ENCODE results near the gene RRM1. TPM values are rescaled to one million over a fixed set of nuclear protein-coding genes. Genes with fewer than 3 reads are reported as not detected.

RRM1 gene
- total RNA-seq, 1 experiment from 2014 or later = 136 TPM

GRCh38 chr11:4054643-4055042 is 40.0 kb upstream of the RRM1 start:
- peak in 1 of 2 experiments; percentile 40 for DNase-seq
- ChIA-PET CTCF (interaction anchor here (0.6 to 1.7 kb wide), 3 partner anchors 18 to 308 kb away, joined by 5 read pairs; no protein-coding TSS in a partner anchor), POLR2A (no interaction called here)
- no peaks in the 10 kb centered on the region for H3K9me3 Mint-ChIP-seq (ENCODE audit: unreplicated experiment)
- Histone ChIP-seq H3K27me3 (replicated peaks; ENCODE audit: control insufficient read depth, insufficient read depth, low read length) (no peaks in the 10 kb centered on the region), H3K4me3 (ENCODE audit: low read depth, low read length) (no peak overlapping the region), H3K36me3 (ENCODE audit: control insufficient read depth, insufficient read depth, low read length) (peaks cover 4% of the 10 kb centered on the region; the same call in 1 of the 2 replicates), H3K9me3 (0 out of 2 replicates have a peak, but pooled peaks cover 8% of the 10 kb centered on the region), H3K4me1 (peaks cover 23% of the 10 kb centered on the region)
- H3K36me3 Mint-ChIP-seq (ENCODE audit: insufficient read depth, unreplicated experiment) = peaks cover 16% of the 10 kb centered on the region
- intact Hi-C loops (cut with micrococcal nuclease; ENCODE audit: unreplicated experiment) = loop anchor here (2.0 kb wide), 1 partner anchor 36 kb away; no protein-coding TSS in a partner anchor
- peak overlapping the region; percentile 37 for H3K27ac Mint-ChIP-seq (ENCODE audit: unreplicated experiment)
- H3K27me3 Mint-ChIP-seq (ENCODE audit: insufficient read depth, unreplicated experiment) = no peaks in the 10 kb centered on the region
- no TSS peak for BruUV-seq (replicated peaks)
- no peak for TF ChIP-seq CTCF (IDR thresholded peaks at IDR 0.05; ENCODE audit: insufficient read depth in 1 of 2, low read depth in 1 of 2, low read length in 1 of 2, severe bottlenecking in 1 of 2, unreplicated experiment in 1 of 2)
- no peak overlapping the region for H3K4me3 Mint-ChIP-seq (ENCODE audit: unreplicated experiment)
- peaks cover 29% of the 10 kb centered on the region for H3K4me1 Mint-ChIP-seq (ENCODE audit: low read depth, unreplicated experiment)

GRCh38 chr11:4059424-4059823 is 35.2 kb upstream of the RRM1 start:
- Mint-ChIP-seq H3K4me3 (ENCODE audit: unreplicated experiment) (no peak overlapping the region), H3K36me3 (ENCODE audit: insufficient read depth, unreplicated experiment) (peaks cover 16% of the 10 kb centered on the region), H3K27me3 (ENCODE audit: insufficient read depth, unreplicated experiment) (no peaks in the 10 kb centered on the region), H3K27ac (ENCODE audit: unreplicated experiment) (peak overlapping the region; percentile 6), H3K4me1 (ENCODE audit: low read depth, unreplicated experiment) (peaks cover 45% of the 10 kb centered on the region), H3K9me3 (ENCODE audit: unreplicated experiment) (no peaks in the 10 kb centered on the region)
- no peak for TF ChIP-seq CTCF (IDR thresholded peaks at IDR 0.05; ENCODE audit: insufficient read depth in 1 of 2, low read depth in 1 of 2, low read length in 1 of 2, severe bottlenecking in 1 of 2, unreplicated experiment in 1 of 2)
- BruUV-seq (replicated peaks) = no TSS peak
- H3K4me1 ChIP-seq = peaks cover 38% of the 10 kb centered on the region
- no peaks in the 10 kb centered on the region for H3K27me3 ChIP-seq (replicated peaks; ENCODE audit: control insufficient read depth, insufficient read depth, low read length)
- intact Hi-C loops (cut with micrococcal nuclease; ENCODE audit: unreplicated experiment) = no loop called here
- no peak overlapping the region for H3K4me3 ChIP-seq (ENCODE audit: low read depth, low read length)
- ChIA-PET POLR2A (no interaction called here), CTCF (interaction anchor here (2.2 kb wide), 1 partner anchor 218 kb away, joined by 10 read pairs; the partner anchor contains the start of gene RHOG)
- no peak for DNase-seq
- H3K9me3 ChIP-seq = no peaks in the 10 kb centered on the region
- H3K36me3 ChIP-seq (ENCODE audit: control insufficient read depth, insufficient read depth, low read length) = peaks cover 4% of the 10 kb centered on the region; the same call in 1 of the 2 replicates

GRCh38 chr11:4060182-4060923 is 34.2 kb upstream of the RRM1 start:
- BruUV-seq (replicated peaks) = no TSS peak
- Mint-ChIP-seq H3K36me3 (ENCODE audit: insufficient read depth, unreplicated experiment) (peaks cover 14% of the 10 kb centered on the region), H3K9me3 (ENCODE audit: unreplicated experiment) (no peaks in the 10 kb centered on the region), H3K27ac (ENCODE audit: unreplicated experiment) (peak overlapping the region; percentile 6), H3K27me3 (ENCODE audit: insufficient read depth, unreplicated experiment) (no peaks in the 10 kb centered on the region), H3K4me3 (ENCODE audit: unreplicated experiment) (no peak overlapping the region), H3K4me1 (ENCODE audit: low read depth, unreplicated experiment) (peaks cover 42% of the 10 kb centered on the region)
- peak; percentile 60 to 76 for DNase-seq
- ChIA-PET CTCF (interaction anchor here (0.5 to 2.2 kb wide), 6 partner anchors 204 to 251 kb away, joined by 3 to 10 read pairs (median 8); partner anchors contain the start of genes RHOG and STIM1), POLR2A (interaction anchor here (0.5 to 1.1 kb wide), 4 partner anchors 87 to 262 kb away, joined by 3 to 4 read pairs (median 4); no protein-coding TSS in a partner anchor)
- Histone ChIP-seq H3K4me3 (ENCODE audit: low read depth, low read length) (no peak overlapping the region), H3K4me1 (peaks cover 40% of the 10 kb centered on the region), H3K9me3 (no peaks in the 10 kb centered on the region), H3K36me3 (ENCODE audit: control insufficient read depth, insufficient read depth, low read length) (peaks cover 4% of the 10 kb centered on the region; the same call in 1 of the 2 replicates), H3K27me3 (replicated peaks; ENCODE audit: control insufficient read depth, insufficient read depth, low read length) (no peaks in the 10 kb centered on the region)
- TF ChIP-seq CTCF (IDR thresholded peaks at IDR 0.05; ENCODE audit: insufficient read depth in 1 of 2, low read depth in 1 of 2, low read length in 1 of 2, severe bottlenecking in 1 of 2, unreplicated experiment in 1 of 2) = no peak
- intact Hi-C loops (cut with micrococcal nuclease; ENCODE audit: unreplicated experiment) = no loop called here
